ENCODE data around the gene LPAR3.

Gene LPAR3

DNA sequence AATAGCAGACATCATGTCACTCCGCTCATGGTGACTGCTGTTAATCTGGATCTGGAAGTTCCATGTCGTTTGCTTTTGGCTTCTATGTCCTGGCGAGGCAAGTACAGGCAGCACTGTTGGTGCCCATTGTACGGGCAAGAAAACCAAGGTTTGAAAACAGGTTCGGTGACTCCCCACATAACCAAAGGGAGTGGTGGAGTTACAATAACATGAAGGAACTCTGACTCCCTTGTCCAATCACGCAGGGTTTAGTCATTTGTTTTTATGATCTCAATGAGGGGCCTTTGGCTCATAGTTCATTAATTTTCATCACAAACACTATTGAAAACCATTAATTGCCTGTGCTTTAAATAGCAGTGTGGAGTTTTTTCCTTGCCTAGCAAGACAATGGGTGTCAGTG, 119.8 kb downstream of the LPAR3 start:
- no peak for DNase-seq

DNA sequence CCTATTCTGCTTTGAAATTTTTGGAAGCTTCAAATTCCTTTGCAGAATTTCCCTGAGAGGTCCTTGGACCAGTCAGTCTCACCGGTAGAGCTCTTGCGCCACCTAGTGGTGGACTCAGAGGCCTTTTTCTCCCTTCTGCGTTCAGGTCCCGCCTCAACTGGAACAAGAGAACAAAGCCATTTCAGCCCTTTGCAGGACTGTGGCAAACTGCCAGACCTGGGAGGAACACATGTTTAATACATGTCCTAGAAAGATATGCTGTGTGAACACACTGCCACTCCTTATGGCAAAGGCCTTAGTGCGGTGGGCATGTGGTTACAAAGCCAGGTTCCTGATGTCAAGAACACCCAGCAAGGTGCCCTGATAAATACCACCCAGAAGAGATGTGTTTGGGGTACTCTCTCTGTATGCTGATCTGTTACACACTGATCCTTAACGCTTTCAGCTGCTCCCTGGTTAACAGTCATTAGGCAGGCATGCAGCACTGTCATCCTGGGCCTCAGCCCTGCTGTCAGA, 120.5 kb downstream of the LPAR3 start:
- peak; percentile 66 for DNase-seq

DNA sequence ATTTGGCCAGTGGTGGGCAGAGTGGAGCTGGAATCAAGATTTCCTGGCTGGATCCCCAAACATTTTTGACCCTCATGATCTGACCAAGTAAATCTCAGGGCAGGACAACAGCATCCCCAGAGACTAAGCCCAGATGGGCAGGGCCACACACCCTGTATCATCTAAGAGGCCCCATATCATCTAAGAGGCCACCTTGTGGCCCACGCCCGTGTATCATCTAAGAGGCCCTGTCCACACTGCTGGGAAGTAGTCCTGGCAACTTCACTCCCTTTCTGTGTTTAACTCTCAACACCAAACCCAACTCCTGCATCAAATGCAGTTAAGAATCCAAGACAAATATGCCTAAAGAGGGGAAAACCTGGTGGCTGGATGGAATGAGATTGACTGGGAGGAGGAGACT, 121.1 kb downstream of the LPAR3 start:
- no peak for DNase-seq

DNA sequence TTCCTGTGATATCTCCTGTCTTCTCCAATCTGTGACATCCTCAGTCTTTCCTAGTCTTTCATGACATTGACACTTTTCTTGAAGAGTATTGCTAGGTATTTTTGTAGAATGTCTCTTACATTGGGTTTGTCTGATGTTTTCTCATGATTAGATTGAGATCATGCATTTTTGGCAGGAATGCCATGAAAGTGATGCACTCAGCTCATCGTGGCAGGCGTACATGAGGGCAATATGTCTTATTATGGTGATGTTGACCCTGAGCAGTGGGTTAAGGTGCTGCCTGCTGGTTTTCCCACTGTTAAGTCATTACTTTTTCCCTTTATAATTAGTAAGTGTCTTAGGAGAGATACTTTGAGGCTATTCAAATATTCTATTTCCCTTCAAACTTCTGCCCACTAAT, 122.5 kb downstream of the LPAR3 start:
- no peak for DNase-seq

DNA sequence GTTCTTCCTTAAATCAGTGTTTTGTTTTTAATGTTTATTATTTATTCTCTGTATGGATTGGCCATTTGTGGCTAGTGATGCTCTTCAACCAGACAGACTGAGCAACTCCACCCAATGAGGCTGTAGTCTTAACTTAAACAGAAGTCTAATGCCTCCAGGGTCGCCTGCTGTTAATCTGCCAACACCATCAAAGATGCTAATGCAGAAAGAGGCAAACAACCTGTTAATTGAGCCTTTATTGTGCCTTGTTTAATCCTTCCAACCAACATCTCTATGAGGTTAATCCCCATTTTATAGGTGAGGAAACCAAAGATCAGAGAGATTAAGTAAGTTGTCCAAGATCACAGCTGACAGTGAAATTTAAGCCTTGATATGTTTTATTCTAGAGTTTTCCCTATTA, 123.4 kb downstream of the LPAR3 start:
- no peak for DNase-seq

DNA sequence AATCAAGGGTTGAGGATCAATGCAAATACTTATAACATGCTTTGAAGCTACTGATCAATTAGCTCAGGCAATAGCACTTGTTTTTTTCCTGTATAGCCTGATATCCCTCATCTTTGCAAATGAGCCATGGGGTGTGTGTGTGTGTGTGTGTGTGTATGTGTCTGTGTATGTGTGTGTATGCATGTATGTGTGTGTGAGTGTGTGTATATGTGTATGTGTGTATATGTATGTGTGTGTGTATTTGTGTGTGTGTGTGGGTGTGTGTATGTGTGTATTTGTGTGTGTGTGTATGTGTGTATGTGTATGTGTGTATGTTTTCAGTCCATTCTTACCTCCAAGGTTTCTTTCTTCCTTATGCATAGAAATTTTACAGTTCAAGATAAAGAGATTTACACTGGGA, 124.4 kb downstream of the LPAR3 start:
- DNase-seq, result no peak

DNA sequence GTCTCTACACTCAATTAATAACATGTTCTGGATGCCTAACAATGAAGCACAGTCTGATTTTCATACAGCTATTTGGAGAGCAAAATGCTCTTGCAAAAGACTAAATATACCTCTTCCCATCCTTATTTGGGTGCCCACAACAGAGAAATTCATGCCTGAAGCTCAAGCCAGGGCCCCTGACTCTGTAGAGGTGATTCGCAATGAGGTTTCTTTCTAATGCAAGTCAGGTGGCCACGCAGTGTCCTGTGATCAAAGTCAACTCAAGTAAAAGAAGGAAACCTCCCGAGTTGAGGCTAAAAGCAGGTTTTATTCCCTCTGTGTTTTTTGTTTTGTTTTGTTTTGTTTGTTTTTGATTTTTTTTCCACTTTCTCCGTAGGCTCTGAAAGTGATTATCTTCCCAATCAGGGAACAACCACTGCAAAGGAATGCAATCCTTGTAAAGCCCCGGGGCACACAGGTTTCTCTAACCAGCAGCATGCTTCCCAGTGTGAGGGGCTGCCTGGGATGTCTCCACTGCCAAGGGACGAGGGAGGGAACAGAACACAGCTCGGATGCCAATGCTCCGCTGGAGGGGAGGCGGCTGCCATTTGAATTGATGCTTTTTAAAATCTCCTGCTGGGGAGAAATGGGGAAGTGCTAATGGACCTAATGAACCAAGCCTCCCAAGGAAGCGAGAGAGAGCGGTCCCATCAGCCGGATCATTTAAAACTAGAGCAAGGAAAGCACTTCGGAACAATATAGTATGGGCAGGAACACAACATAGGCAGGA, 128.9 kb downstream of the LPAR3 start:
- DNase-seq, result no peak

DNA sequence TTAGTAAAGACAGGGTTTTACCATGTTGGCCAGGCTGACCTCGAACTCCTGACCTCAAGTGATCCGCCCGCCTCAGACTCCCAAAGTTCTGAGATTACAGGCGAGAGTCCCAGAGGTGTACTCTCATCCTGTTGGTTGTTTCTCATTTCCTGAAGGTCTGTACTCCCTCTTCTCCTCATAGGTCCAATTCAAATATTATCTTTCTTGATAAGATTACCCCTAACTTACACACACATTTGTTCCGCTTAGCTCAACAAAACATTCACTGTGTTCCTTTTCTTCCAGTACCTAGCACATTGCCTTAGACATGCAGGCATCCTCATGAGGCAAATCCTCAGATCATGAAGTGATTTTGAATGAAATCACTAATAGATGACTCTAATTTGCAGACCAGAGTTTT, 130.3 kb downstream of the LPAR3 start:
- DNase-seq, result no peak
